ENCODE data around the gene PILRB. TPM values are rescaled to one million over a fixed set of nuclear protein-coding genes. Genes with fewer than 3 reads are reported as not detected.
A peak's percentile ranks its signal among the peaks of the same experiment; 100 is the strongest.

Gene PILRB
- total RNA-seq, 6 experiments from 2014 or later = 12.0 to 36.2 (median 22.7) TPM

- Histone ChIP-seq H3K27ac (no peak overlapping the region), H3K4me1 (no peaks in the 10 kb centered on the region), H3K4me3 (no peak overlapping the region), H3K36me3 (peaks cover 0 to 11% (median 4%) of the 10 kb centered on the region in 4 donors), H3K9me3 (no peaks in the 10 kb centered on the region), H3K27me3 (no peaks in the 10 kb centered on the region)
- ATAC-seq = no peak
- intact Hi-C loops (cut with DNase I) = no loop called here
- TF ChIP-seq CTCF (IDR thresholded peaks at IDR 0.05) = no peak
- WGBS (ENCODE audit: insufficient coverage, low coverage, low lambda C conversion rate, missing lambda C conversion rate) = 71% methylated on average over 11 of the region's 16 CpGs
- DNase-seq = peak in 1 of 3 donors; percentile 44
Measured at GRCh38 chr7:100366411-100367250, 8.7 kb downstream of the PILRB start.

- intact Hi-C loops (cut with DNase I) = no loop called here
- no peak overlapping the region for H3K27ac ChIP-seq
- H3K4me3 ChIP-seq = no peak overlapping the region
- ATAC-seq (no peak), DNase-seq (peak in 1 of 3 donors; percentile 41)
- no peaks in the 10 kb centered on the region for H3K9me3 ChIP-seq
- 93% methylated on average over 6 of the region's 8 CpGs for WGBS (ENCODE audit: insufficient coverage, low coverage, low lambda C conversion rate, missing lambda C conversion rate)
- TF ChIP-seq CTCF (IDR thresholded peaks at IDR 0.05) (no peak), POLR2A (IDR thresholded peaks at IDR 0.05) (no peak)
- H3K4me1 ChIP-seq = no peaks in the 10 kb centered on the region
- peaks cover 0 to 5% (median under 1%) of the 10 kb centered on the region in 4 donors for H3K36me3 ChIP-seq
- H3K27me3 ChIP-seq = no peaks in the 10 kb centered on the region
Measured at GRCh38 chr7:100367251-100367620, 9.3 kb downstream of the PILRB start.

- no peak for TF ChIP-seq POLR2A (IDR thresholded peaks at IDR 0.05)
- no peak for TF ChIP-seq CTCF (IDR thresholded peaks at IDR 0.05)
- peak in 1 of 3 donors; percentile 55 for DNase-seq
Measured at GRCh38 chr7:100367676-100368613, 10.0 kb downstream of the PILRB start.

GRCh38 chr7:100369105-100369504, 11.2 kb downstream of the PILRB start:
- TF ChIP-seq CTCF (IDR thresholded peaks at IDR 0.05) (no peak), POLR2A (IDR thresholded peaks at IDR 0.05) (no peak)
- Histone ChIP-seq H3K27ac (peak overlapping the region in 2 of 3 donors; percentile 16 to 66), H3K27me3 (no peaks in the 10 kb centered on the region), H3K4me3 (no peak overlapping the region), H3K36me3 (no peaks in the 10 kb centered on the region), H3K9me3 (no peaks in the 10 kb centered on the region), H3K4me1 (no peaks in the 10 kb centered on the region)
- DNase-seq = peak in 2 of 3 donors; percentile 59 to 86
- intact Hi-C loops (cut with DNase I) = no loop called here
- ATAC-seq = peak; percentile 49 to 66 (median 60)
- WGBS (ENCODE audit: insufficient coverage, low coverage, low lambda C conversion rate, missing lambda C conversion rate) = 20% methylated on average over 1 of the region's 6 CpGs

More at GRCh38 chr7:100367676-100368613, 10.0 kb downstream of the PILRB start:
- Histone ChIP-seq H3K9me3 (no peaks in the 10 kb centered on the region), H3K27me3 (no peaks in the 10 kb centered on the region), H3K4me1 (no peaks in the 10 kb centered on the region), H3K27ac (peak overlapping the region in 1 of 3 donors; percentile 43), H3K4me3 (no peak overlapping the region), H3K36me3 (peaks cover 0 to 3% (median 0%) of the 10 kb centered on the region in 4 donors)
- ATAC-seq = peak in 2 of 4 donors; percentile 5 to 7
- intact Hi-C loops (cut with DNase I) = no loop called here
- WGBS (ENCODE audit: insufficient coverage, low coverage, low lambda C conversion rate, missing lambda C conversion rate) = 83% methylated on average over 11 of the region's 12 CpGs

All from right lobe of liver (tissue), 6 donors.